Neural cell (in vitro differentiated cells): Measurements from ENCODE around the gene CHRM3. TPM values are rescaled to one million over a fixed set of nuclear protein-coding genes. Genes with fewer than 3 reads are reported as not detected.
"Not testable (repeated sequence)": the region's sequence is repeated elsewhere in the genome, so short reads cannot be mapped to it uniquely, and the experiment has no call there.

Source experiments
- H2AFZ ChIP-seq: fragments of 200-600, 300-800 bp; sonication (generic), shearing (Covaris generic); 2 replicates; pipeline ENCODE4 v1.6.0; 2014; ENCODE audit warnings: low read depth, mild to moderate bottlenecking, antibody characterized with exemption, low read length, moderate library complexity
- H3F3A ChIP-seq: fragments of 200-600 bp; shearing (Covaris generic); 2 replicates; pipeline ENCODE4 v1.6.1; 2016; ENCODE audit warnings: mild to moderate bottlenecking, moderate library complexity, mixed read lengths, antibody characterized with exemption, low read length; ENCODE audit not compliant: insufficient read depth, poor library complexity, severe bottlenecking
- H3K27ac ChIP-seq: fragments of 200-600, 300-800 bp; sonication (generic), shearing (Covaris generic); 2 replicates; pipeline ENCODE4 v1.5.1; 2014; ENCODE audit warnings: mild to moderate bottlenecking, low read length, moderate library complexity
- H3K27me3 ChIP-seq: fragments of 300-800, 200-600 bp; sonication (generic), shearing (Covaris generic); 2 replicates; pipeline ENCODE4 v1.6.0; 2014; ENCODE audit warnings: mild to moderate bottlenecking, low read depth, low read length, moderate library complexity; ENCODE audit not compliant: insufficient read depth
- H3K36me3 ChIP-seq: fragments of 300-800, 200-600 bp; sonication (generic), shearing (Covaris generic); 2 replicates; pipeline ENCODE4 v1.5.1; 2014; ENCODE audit warnings: mild to moderate bottlenecking, antibody characterized with exemption, low read length, moderate library complexity; ENCODE audit not compliant: insufficient read depth
- H3K4me2 ChIP-seq: fragments of 300-800, 200-600 bp; sonication (generic), shearing (Covaris generic); 2 replicates; pipeline ENCODE4 v1.6.0; 2014; ENCODE audit warnings: mild to moderate bottlenecking, low read length
- H3K4me3 ChIP-seq: fragments of 300-800, 200-600 bp; sonication (generic), shearing (Covaris generic); 2 replicates; pipeline ENCODE4 v1.5.1; 2014; ENCODE audit warnings: mild to moderate bottlenecking, low read length, moderate library complexity
- H3K79me2 ChIP-seq: fragments of 200-600 bp; shearing (Covaris generic); replicated peaks from 2 replicates; pipeline ENCODE4 v1.6.0; 2014; ENCODE audit warnings: mild to moderate bottlenecking, low read length, moderate library complexity; ENCODE audit not compliant: insufficient read depth
- H3K9ac ChIP-seq: fragments of 300-800, 200-600 bp; sonication (generic), shearing (Covaris generic); 2 replicates; pipeline ENCODE4 v1.6.1; 2016; ENCODE audit warnings: mild to moderate bottlenecking, low read length, mixed read lengths
- H3K9me2 ChIP-seq: fragments of 200-600 bp; shearing (Covaris generic); 2 replicates; pipeline ENCODE4 v1.6.1; 2016; ENCODE audit warnings: mild to moderate bottlenecking, low read length, mixed read lengths; ENCODE audit not compliant: insufficient read depth
- H3K9me3 ChIP-seq: fragments of 200-600, 300-800 bp; sonication (generic), shearing (Covaris generic); 2 replicates; pipeline ENCODE4 v1.6.1; 2016; ENCODE audit warnings: mild to moderate bottlenecking, mixed run types, low read length, moderate library complexity, mixed read lengths
- H4K20me1 ChIP-seq: fragments of 200-600 bp; shearing (Covaris generic); 2 replicates; pipeline ENCODE4 v1.6.1; 2016; ENCODE audit warnings: mild to moderate bottlenecking, mixed run types; ENCODE audit not compliant: insufficient read depth
- EP300 ChIP-seq: fragments of 450-650 bp; conservative IDR thresholded peaks from 2 replicates; pipeline ENCODE4 v1.6.1; 2014; ENCODE audit warnings: antibody characterized with exemption, mild to moderate bottlenecking, moderate library complexity; ENCODE audit not compliant: poor library complexity, severe bottlenecking
- EZH2 ChIP-seq: fragments of 200-600, 300-800 bp; shearing (Covaris generic), sonication (generic); IDR thresholded peaks from 2 replicates; pipeline ENCODE4 v1.6.1; 2014; ENCODE audit warnings: antibody characterized with exemption, low read length, borderline replicate concordance, mild to moderate bottlenecking; ENCODE audit not compliant: insufficient read depth, poor library complexity, severe bottlenecking
- MXI1 ChIP-seq: fragments of 450-650 bp; conservative IDR thresholded peaks from 2 replicates; pipeline ENCODE4 v1.6.1; 2014; ENCODE audit warnings: antibody characterized with exemption, mild to moderate bottlenecking; ENCODE audit not compliant: poor library complexity, severe bottlenecking
- POLR2AphosphoS5 ChIP-seq: IDR thresholded peaks from 2 replicates; pipeline ENCODE4 v1.6.1; 2012
- RAD21 ChIP-seq: fragments of 450-650 bp; conservative IDR thresholded peaks from 2 replicates; pipeline ENCODE4 v1.6.1; 2014; ENCODE audit warnings: antibody characterized with exemption, mild to moderate bottlenecking, moderate library complexity
- SMC3 ChIP-seq: fragments of 450-650 bp; conservative IDR thresholded peaks from 2 replicates; pipeline ENCODE4 v1.6.1; 2014; ENCODE audit warnings: antibody characterized with exemption, mild to moderate bottlenecking, moderate library complexity; ENCODE audit not compliant: poor library complexity
- TAF1 ChIP-seq: IDR thresholded peaks from 2 replicates; pipeline ENCODE4 v1.6.1; 2012; ENCODE audit warnings: low read depth
- polyA plus RNA-seq: library from polyadenylated mRNA; depleted of rRNA; stranded (reverse); fragments of >200 nt; gene quantifications from 2 replicates; pipeline ENCODE4 v1.2.3, GENCODE V29; 2014
- TF ChIP-seq, protein P1 (sequence below): IDR thresholded peaks from 2 replicates; pipeline ENCODE4 v1.6.1; 2012; ENCODE audit warnings: borderline replicate concordance
- TF ChIP-seq, protein P2 (sequence below): fragments of 450-650 bp; IDR thresholded peaks from 2 replicates; pipeline ENCODE4 v1.5.1; 2014; ENCODE audit warnings: antibody characterized with exemption, mild to moderate bottlenecking, moderate library complexity; ENCODE audit not compliant: poor library complexity, severe bottlenecking

The CHRM3 gene
- polyA plus RNA-seq, 1 donor from 2014 or later: 0.16 TPM

DNA sequence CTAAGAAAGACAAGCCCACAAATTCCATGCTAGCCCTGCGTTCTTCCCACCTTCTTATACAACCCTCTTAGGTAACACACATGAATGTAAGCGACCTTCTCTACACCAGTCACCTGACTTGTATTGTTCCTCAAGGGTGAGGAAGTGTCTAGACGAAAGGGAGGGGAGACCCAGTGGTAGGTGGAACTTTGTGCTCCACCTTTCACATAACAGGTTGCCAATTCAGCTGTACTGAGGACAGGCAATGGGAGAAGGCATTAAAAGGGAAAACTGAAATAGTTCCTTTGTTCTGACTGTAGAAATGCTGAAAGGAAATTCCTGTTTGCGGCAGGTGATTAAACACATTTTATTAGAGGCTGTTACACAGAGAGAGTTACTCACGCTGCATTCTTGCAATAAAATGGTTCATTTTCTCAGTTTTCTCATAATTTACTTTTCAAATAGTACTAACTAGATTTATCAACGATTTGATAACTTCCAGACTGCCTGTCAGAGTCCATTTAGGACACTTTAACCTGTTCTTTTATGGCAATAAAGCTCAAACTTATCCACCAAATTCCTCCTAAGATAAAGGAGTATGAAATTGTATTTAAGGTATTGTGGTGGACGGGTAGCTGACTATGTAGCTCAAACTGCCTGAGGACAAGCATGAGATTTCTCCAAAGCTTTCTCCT, 17.8 kb upstream of the CHRM3 start:
- H3K4me3 ChIP-seq: no peak overlapping the region
- no peak overlapping the region for H3K9ac ChIP-seq
- no peaks in the 10 kb centered on the region for H3F3A ChIP-seq
- H3K9me3 ChIP-seq: no peaks in the 10 kb centered on the region
- H2AFZ ChIP-seq: no peak overlapping the region
- no peak overlapping the region for H3K4me2 ChIP-seq
- H3K27ac ChIP-seq: no peak overlapping the region
- H3K9me2 ChIP-seq: no peaks in the 10 kb centered on the region
- H3K79me2 ChIP-seq: no peaks in the 10 kb centered on the region
- no peaks in the 10 kb centered on the region for H3K36me3 ChIP-seq
- H3K27me3 ChIP-seq: no peaks in the 10 kb centered on the region
- TF ChIP-seq RAD21 (no peak), EZH2 (no peak), TAF1 (no peak), POLR2AphosphoS5 (no peak)
- H4K20me1 ChIP-seq: no peaks in the 10 kb centered on the region

DNA sequence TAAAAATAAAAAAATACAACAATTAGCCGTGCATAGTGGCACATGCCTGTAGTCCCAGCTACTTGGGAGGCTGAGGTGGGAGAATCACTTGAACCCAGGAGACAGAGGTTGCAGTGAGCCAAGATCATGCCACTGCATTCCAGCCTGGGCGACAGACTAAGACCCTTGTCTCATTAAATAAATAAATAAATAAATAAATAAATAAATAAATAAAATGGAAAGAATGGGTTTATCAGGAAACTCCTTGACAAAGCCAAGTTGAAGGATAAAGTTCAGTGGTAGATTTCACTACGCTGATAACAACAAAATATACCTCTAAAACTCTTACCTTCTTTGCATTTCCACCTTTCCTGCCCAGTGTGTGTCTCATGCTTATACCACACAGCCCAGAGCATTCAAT, 15.5 kb upstream of the CHRM3 start:
- H3F3A ChIP-seq, H3K79me2 ChIP-seq, H3K27ac ChIP-seq, H3K27me3 ChIP-seq, H3K9me3 ChIP-seq, H3K36me3 ChIP-seq, H3K4me2 ChIP-seq, H4K20me1 ChIP-seq, H2AFZ ChIP-seq, H3K9me2 ChIP-seq, H3K4me3 ChIP-seq, H3K9ac ChIP-seq: not testable (repeated sequence)

DNA sequence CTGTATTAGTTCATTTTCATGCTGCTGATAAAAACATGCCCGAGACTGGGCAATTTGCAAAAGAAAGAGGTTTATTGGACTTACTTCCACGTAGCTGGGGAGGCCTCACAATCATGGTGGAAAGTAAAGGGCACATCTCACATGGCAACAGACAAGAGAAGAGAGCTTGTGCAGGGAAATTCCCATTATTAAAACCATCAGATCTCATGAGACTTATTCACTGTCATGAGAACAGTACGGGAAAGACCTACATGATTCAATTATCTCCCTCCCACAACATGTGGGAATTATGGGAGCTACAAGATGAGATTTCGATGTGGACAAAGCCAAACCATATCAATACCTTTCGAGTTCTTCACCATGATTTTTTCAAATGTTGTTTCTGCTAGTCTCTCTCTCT, 3.7 kb upstream of the CHRM3 start:
- Histone ChIP-seq H3K4me3 (no peak overlapping the region), H3K9me2 (no peaks in the 10 kb centered on the region), H3K4me2 (no peak overlapping the region), H3K27me3 (peaks cover 30% of the 10 kb centered on the region), H3K79me2 (no peaks in the 10 kb centered on the region), H3K9me3 (no peaks in the 10 kb centered on the region), H4K20me1 (no peaks in the 10 kb centered on the region), H3K36me3 (no peaks in the 10 kb centered on the region), H3K27ac (no peak overlapping the region), H3F3A (no peaks in the 10 kb centered on the region), H3K9ac (no peak overlapping the region), H2AFZ (no peak overlapping the region)
- no peak for TF ChIP-seq EP300
- TF ChIP-seq POLR2AphosphoS5: no peak
- TF ChIP-seq MXI1: no peak
- no peak for TF ChIP-seq EZH2
- TF ChIP-seq RAD21: no peak
- TF ChIP-seq SMC3: no peak
- TF ChIP-seq, protein P1, sequence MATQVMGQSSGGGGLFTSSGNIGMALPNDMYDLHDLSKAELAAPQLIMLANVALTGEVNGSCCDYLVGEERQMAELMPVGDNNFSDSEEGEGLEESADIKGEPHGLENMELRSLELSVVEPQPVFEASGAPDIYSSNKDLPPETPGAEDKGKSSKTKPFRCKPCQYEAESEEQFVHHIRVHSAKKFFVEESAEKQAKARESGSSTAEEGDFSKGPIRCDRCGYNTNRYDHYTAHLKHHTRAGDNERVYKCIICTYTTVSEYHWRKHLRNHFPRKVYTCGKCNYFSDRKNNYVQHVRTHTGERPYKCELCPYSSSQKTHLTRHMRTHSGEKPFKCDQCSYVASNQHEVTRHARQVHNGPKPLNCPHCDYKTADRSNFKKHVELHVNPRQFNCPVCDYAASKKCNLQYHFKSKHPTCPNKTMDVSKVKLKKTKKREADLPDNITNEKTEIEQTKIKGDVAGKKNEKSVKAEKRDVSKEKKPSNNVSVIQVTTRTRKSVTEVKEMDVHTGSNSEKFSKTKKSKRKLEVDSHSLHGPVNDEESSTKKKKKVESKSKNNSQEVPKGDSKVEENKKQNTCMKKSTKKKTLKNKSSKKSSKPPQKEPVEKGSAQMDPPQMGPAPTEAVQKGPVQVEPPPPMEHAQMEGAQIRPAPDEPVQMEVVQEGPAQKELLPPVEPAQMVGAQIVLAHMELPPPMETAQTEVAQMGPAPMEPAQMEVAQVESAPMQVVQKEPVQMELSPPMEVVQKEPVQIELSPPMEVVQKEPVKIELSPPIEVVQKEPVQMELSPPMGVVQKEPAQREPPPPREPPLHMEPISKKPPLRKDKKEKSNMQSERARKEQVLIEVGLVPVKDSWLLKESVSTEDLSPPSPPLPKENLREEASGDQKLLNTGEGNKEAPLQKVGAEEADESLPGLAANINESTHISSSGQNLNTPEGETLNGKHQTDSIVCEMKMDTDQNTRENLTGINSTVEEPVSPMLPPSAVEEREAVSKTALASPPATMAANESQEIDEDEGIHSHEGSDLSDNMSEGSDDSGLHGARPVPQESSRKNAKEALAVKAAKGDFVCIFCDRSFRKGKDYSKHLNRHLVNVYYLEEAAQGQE: no peak
- TF ChIP-seq, protein P2, sequence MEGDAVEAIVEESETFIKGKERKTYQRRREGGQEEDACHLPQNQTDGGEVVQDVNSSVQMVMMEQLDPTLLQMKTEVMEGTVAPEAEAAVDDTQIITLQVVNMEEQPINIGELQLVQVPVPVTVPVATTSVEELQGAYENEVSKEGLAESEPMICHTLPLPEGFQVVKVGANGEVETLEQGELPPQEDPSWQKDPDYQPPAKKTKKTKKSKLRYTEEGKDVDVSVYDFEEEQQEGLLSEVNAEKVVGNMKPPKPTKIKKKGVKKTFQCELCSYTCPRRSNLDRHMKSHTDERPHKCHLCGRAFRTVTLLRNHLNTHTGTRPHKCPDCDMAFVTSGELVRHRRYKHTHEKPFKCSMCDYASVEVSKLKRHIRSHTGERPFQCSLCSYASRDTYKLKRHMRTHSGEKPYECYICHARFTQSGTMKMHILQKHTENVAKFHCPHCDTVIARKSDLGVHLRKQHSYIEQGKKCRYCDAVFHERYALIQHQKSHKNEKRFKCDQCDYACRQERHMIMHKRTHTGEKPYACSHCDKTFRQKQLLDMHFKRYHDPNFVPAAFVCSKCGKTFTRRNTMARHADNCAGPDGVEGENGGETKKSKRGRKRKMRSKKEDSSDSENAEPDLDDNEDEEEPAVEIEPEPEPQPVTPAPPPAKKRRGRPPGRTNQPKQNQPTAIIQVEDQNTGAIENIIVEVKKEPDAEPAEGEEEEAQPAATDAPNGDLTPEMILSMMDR: no peak
- TF ChIP-seq TAF1: no peak
